Measurements from ENCODE around the gene ANKRD13A.

- TF ChIP-seq, protein P1, sequence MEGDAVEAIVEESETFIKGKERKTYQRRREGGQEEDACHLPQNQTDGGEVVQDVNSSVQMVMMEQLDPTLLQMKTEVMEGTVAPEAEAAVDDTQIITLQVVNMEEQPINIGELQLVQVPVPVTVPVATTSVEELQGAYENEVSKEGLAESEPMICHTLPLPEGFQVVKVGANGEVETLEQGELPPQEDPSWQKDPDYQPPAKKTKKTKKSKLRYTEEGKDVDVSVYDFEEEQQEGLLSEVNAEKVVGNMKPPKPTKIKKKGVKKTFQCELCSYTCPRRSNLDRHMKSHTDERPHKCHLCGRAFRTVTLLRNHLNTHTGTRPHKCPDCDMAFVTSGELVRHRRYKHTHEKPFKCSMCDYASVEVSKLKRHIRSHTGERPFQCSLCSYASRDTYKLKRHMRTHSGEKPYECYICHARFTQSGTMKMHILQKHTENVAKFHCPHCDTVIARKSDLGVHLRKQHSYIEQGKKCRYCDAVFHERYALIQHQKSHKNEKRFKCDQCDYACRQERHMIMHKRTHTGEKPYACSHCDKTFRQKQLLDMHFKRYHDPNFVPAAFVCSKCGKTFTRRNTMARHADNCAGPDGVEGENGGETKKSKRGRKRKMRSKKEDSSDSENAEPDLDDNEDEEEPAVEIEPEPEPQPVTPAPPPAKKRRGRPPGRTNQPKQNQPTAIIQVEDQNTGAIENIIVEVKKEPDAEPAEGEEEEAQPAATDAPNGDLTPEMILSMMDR (IDR thresholded peaks at IDR 0.05), result no peak
- TF ChIP-seq EZH2phosphoT487 (IDR thresholded peaks at IDR 0.05), result no peak
- TF ChIP-seq EZH2 (IDR thresholded peaks at IDR 0.05), result no peak
Measured at GRCh38 chr12:109987615-109988014, 11.6 kb upstream of the ANKRD13A start.
